Measurements from ENCODE around the gene ACOX2.

The ACOX2 gene

GRCh38 chr3:58565621-58566397 lies 28.8 kb upstream of the ACOX2 start:
- Histone ChIP-seq H3K4me3 (ENCODE audit: low read length) (no peak overlapping the region), H3K27me3 (ENCODE audit: control insufficient read depth, insufficient read depth, low read length) (no peaks in the 10 kb centered on the region), H3K4me2 (ENCODE audit: low read length) (no peak overlapping the region), H3K9ac (ENCODE audit: low read depth, low read length) (no peak overlapping the region), H3K36me3 (ENCODE audit: insufficient read depth, low read length) (no peaks in the 10 kb centered on the region), H3K4me1 (ENCODE audit: control insufficient read depth, insufficient read depth, low read length) (peaks cover 42% of the 10 kb centered on the region), H3K9me3 (replicated peaks; ENCODE audit: low read length) (no peaks in the 10 kb centered on the region)

- Histone ChIP-seq H3K4me1 (ENCODE audit: control insufficient read depth, insufficient read depth, low read length) (peaks cover 42% of the 10 kb centered on the region), H3K27me3 (ENCODE audit: control insufficient read depth, insufficient read depth, low read length) (no peaks in the 10 kb centered on the region)
Measured at GRCh38 chr3:58564456-58565160, 27.6 kb upstream of the ACOX2 start.

GRCh38 chr3:58564054-58564453 lies 27.1 kb upstream of the ACOX2 start:
- no peaks in the 10 kb centered on the region for H3K27me3 ChIP-seq (ENCODE audit: control insufficient read depth, insufficient read depth, low read length)
- H3K9ac ChIP-seq (ENCODE audit: low read depth, low read length), result peak overlapping the region; percentile 42
- no peak overlapping the region for H3K4me3 ChIP-seq (ENCODE audit: low read length)
- H3K4me2 ChIP-seq (ENCODE audit: low read length), result peak overlapping the region; percentile 18
- H3K36me3 ChIP-seq (ENCODE audit: insufficient read depth, low read length), result no peaks in the 10 kb centered on the region
- no peaks in the 10 kb centered on the region for H3K9me3 ChIP-seq (replicated peaks; ENCODE audit: low read length)
- H3K4me1 ChIP-seq (ENCODE audit: control insufficient read depth, insufficient read depth, low read length), result peaks cover 42% of the 10 kb centered on the region

More at GRCh38 chr3:58564456-58565160, 27.6 kb upstream of the ACOX2 start:
- Histone ChIP-seq H3K36me3 (ENCODE audit: insufficient read depth, low read length) (no peaks in the 10 kb centered on the region), H3K9me3 (replicated peaks; ENCODE audit: low read length) (no peaks in the 10 kb centered on the region), H3K9ac (ENCODE audit: low read depth, low read length) (peak overlapping the region; percentile 70), H3K4me3 (ENCODE audit: low read length) (no peak overlapping the region), H3K4me2 (ENCODE audit: low read length) (peak overlapping the region; percentile 51)

GRCh38 chr3:58563386-58564035 lies 26.5 kb upstream of the ACOX2 start:
- peak overlapping the region; percentile 18 for H3K4me2 ChIP-seq (ENCODE audit: low read length)
- H3K4me3 ChIP-seq (ENCODE audit: low read length), result no peak overlapping the region
- H3K4me1 ChIP-seq (ENCODE audit: control insufficient read depth, insufficient read depth, low read length), result peaks cover 42% of the 10 kb centered on the region
- no peaks in the 10 kb centered on the region for H3K27me3 ChIP-seq (ENCODE audit: control insufficient read depth, insufficient read depth, low read length)
- no peak overlapping the region for H3K9ac ChIP-seq (ENCODE audit: low read depth, low read length)
- no peaks in the 10 kb centered on the region for H3K9me3 ChIP-seq (replicated peaks; ENCODE audit: low read length)
- H3K36me3 ChIP-seq (ENCODE audit: insufficient read depth, low read length), result no peaks in the 10 kb centered on the region

- Histone ChIP-seq H3K9ac (ENCODE audit: low read depth, low read length) (no peak overlapping the region), H3K27me3 (ENCODE audit: control insufficient read depth, insufficient read depth, low read length) (no peaks in the 10 kb centered on the region), H3K9me3 (replicated peaks; ENCODE audit: low read length) (no peaks in the 10 kb centered on the region), H3K4me3 (ENCODE audit: low read length) (no peak overlapping the region), H3K4me1 (ENCODE audit: control insufficient read depth, insufficient read depth, low read length) (peaks cover 42% of the 10 kb centered on the region), H3K36me3 (ENCODE audit: insufficient read depth, low read length) (no peaks in the 10 kb centered on the region), H3K4me2 (ENCODE audit: low read length) (no peak overlapping the region)
Measured at GRCh38 chr3:58562498-58562897, 25.5 kb upstream of the ACOX2 start.

DNA sequence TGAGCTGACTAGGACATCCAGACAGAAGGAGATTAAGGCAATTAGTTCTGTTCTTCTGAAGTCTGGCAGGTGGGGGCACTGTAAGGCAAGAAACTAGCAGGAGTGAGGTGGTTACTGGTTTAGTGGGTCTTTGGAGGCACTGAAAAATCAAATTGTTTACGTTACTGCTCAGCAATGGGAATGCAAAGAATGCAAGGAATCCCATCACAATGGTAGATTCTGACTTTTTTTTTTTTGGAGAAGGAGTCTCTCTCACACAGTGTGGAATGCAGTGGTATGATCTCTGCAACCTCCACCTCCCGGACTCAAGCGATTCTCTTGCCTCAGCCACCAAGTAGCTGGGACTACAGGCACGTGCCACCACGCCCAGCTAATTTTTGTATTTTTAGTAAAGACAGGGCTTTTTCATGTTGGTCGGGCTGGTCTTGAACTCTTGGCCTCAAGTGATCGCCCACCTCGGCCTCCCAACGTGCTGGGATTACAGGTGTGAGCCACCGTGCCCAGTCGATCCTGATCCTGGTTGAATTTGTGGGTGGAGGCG lies 23.9 kb upstream of the ACOX2 start:
- Histone ChIP-seq H3K4me3 (ENCODE audit: low read length) (no peak overlapping the region), H3K27me3 (ENCODE audit: control insufficient read depth, insufficient read depth, low read length) (no peaks in the 10 kb centered on the region), H3K4me1 (ENCODE audit: control insufficient read depth, insufficient read depth, low read length) (peaks cover 38% of the 10 kb centered on the region), H3K9ac (ENCODE audit: low read depth, low read length) (peak overlapping the region; percentile 52), H3K36me3 (ENCODE audit: insufficient read depth, low read length) (no peaks in the 10 kb centered on the region), H3K9me3 (replicated peaks; ENCODE audit: low read length) (no peaks in the 10 kb centered on the region), H3K4me2 (ENCODE audit: low read length) (no peak overlapping the region)

DNA sequence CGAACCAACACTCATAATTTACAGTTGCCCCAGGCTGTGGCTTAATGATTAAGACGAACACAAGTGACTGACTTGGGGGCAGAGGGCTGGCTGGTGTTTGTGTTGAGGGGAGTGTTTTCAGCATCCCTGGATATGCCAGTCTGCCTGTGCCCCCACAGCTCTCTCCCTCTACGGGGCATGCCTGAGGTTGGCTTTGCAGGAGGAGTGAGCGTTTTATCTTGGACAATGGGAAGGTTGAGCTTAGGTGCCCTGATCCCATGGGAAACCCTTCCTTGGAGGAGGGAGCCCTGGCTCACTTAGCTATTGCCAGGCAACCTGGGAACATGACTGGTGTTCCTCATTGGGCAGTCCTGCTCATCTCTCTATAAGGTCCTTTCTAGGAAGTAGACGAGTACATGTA lies 22.6 kb upstream of the ACOX2 start:
- Histone ChIP-seq H3K27me3 (ENCODE audit: control insufficient read depth, insufficient read depth, low read length) (no peaks in the 10 kb centered on the region), H3K4me1 (ENCODE audit: control insufficient read depth, insufficient read depth, low read length) (peaks cover 26% of the 10 kb centered on the region)

DNA sequence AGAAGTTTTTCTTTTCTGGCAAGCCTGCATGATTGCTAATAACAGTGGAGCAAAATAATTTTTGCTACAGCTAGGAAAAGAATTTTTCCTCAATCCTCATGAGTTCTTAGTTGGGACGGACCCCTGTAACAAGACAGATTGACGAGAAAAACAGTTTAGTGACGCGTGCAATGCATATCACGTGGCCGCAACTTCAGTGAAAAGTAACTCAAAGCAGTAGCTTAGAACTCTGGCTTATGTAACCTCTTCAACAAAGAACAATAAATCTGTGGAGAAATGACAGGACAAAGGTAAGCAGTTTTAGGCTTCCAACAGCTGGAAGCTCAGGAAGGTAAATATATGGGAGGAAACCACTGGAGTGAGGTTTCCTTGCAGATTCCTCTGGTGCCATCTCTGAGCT lies 20.5 kb upstream of the ACOX2 start:
- H3K9me3 ChIP-seq (replicated peaks; ENCODE audit: low read length), result no peaks in the 10 kb centered on the region
- peaks cover 8% of the 10 kb centered on the region for H3K4me1 ChIP-seq (ENCODE audit: control insufficient read depth, insufficient read depth, low read length)
- H3K4me2 ChIP-seq (ENCODE audit: low read length), result no peak overlapping the region
- no peak overlapping the region for H3K9ac ChIP-seq (ENCODE audit: low read depth, low read length)
- no peaks in the 10 kb centered on the region for H3K27me3 ChIP-seq (ENCODE audit: control insufficient read depth, insufficient read depth, low read length)
- no peak overlapping the region for H3K4me3 ChIP-seq (ENCODE audit: low read length)
- no peaks in the 10 kb centered on the region for H3K36me3 ChIP-seq (ENCODE audit: insufficient read depth, low read length)

More for the DNA sequence above, 22.6 kb upstream of the ACOX2 start:
- Histone ChIP-seq H3K9me3 (replicated peaks; ENCODE audit: low read length) (no peaks in the 10 kb centered on the region), H3K9ac (ENCODE audit: low read depth, low read length) (no peak overlapping the region), H3K36me3 (ENCODE audit: insufficient read depth, low read length) (no peaks in the 10 kb centered on the region), H3K4me3 (ENCODE audit: low read length) (no peak overlapping the region), H3K4me2 (ENCODE audit: low read length) (no peak overlapping the region)

GRCh38 chr3:58556761-58557221 lies 19.8 kb upstream of the ACOX2 start:
- Histone ChIP-seq H3K4me2 (ENCODE audit: low read length) (no peak overlapping the region), H3K27me3 (ENCODE audit: control insufficient read depth, insufficient read depth, low read length) (peaks cover 5% of the 10 kb centered on the region), H3K4me3 (ENCODE audit: low read length) (no peak overlapping the region), H3K9me3 (replicated peaks; ENCODE audit: low read length) (no peaks in the 10 kb centered on the region), H3K9ac (ENCODE audit: low read depth, low read length) (no peak overlapping the region), H3K36me3 (ENCODE audit: insufficient read depth, low read length) (no peaks in the 10 kb centered on the region), H3K4me1 (ENCODE audit: control insufficient read depth, insufficient read depth, low read length) (peaks cover 8% of the 10 kb centered on the region)

- Histone ChIP-seq H3K4me3 (ENCODE audit: low read length) (no peak overlapping the region), H3K9ac (ENCODE audit: low read depth, low read length) (no peak overlapping the region), H3K36me3 (ENCODE audit: insufficient read depth, low read length) (no peaks in the 10 kb centered on the region), H3K27me3 (ENCODE audit: control insufficient read depth, insufficient read depth, low read length) (peaks cover 5% of the 10 kb centered on the region), H3K4me2 (ENCODE audit: low read length) (no peak overlapping the region), H3K9me3 (replicated peaks; ENCODE audit: low read length) (no peaks in the 10 kb centered on the region), H3K4me1 (ENCODE audit: control insufficient read depth, insufficient read depth, low read length) (peaks cover 1% of the 10 kb centered on the region)
Measured at GRCh38 chr3:58556001-58556400, 19.0 kb upstream of the ACOX2 start.

GRCh38 chr3:58555203-58555602 lies 18.2 kb upstream of the ACOX2 start:
- Histone ChIP-seq H3K4me3 (ENCODE audit: low read length) (no peak overlapping the region), H3K27me3 (ENCODE audit: control insufficient read depth, insufficient read depth, low read length) (peaks cover 5% of the 10 kb centered on the region), H3K4me2 (ENCODE audit: low read length) (no peak overlapping the region), H3K36me3 (ENCODE audit: insufficient read depth, low read length) (no peaks in the 10 kb centered on the region), H3K9ac (ENCODE audit: low read depth, low read length) (no peak overlapping the region), H3K4me1 (ENCODE audit: control insufficient read depth, insufficient read depth, low read length) (no peaks in the 10 kb centered on the region), H3K9me3 (replicated peaks; ENCODE audit: low read length) (no peaks in the 10 kb centered on the region)

Measured in skeletal muscle satellite cell (primary cell).